Gastrocnemius medialis (tissue), 4 donors: Measurements from ENCODE around the gene HS3ST5. TPM values are rescaled to one million over a fixed set of nuclear protein-coding genes. Genes with fewer than 3 reads are reported as not detected.
A peak's percentile ranks its signal among the peaks of the same experiment; 100 is the strongest.

ENCODE experiments used
- ATAC-seq, 2 donors: fragments of 150-250 bp; one replicate each; pipeline ENCODE4 v1.9.1; 2016
- DNase-seq, 2 donors: peaks; one replicate each; pipeline ENCODE4 v3.0.0-alpha.2; 2019
- H3K27ac ChIP-seq, 4 donors: fragments of 200-600 bp; sonication (generic); 1 replicate in 1 of 4; 2 replicates in 3 of 4; pipeline ENCODE4 v1.5.1; 2016 to 2018; ENCODE audit warnings: mild to moderate bottlenecking in 2 of 4, moderate library complexity in 1 of 4
- H3K27me3 ChIP-seq, 3 donors: fragments of 200-600 bp; sonication (generic) in 2 of 3; 1 replicate in 1 of 3; 2 replicates in 2 of 3; pipeline versions ENCODE4 v1.5.1 to v1.6.0; 2016 to 2019; ENCODE audit warnings: mild to moderate bottlenecking in 1 of 3, moderate library complexity in 1 of 3
- H3K36me3 ChIP-seq, 2 donors: fragments of 200-600 bp; sonication (generic) in 1 of 2; one replicate each; pipeline ENCODE4 v1.5.1; 2017 to 2018
- H3K4me1 ChIP-seq, 2 donors: fragments of 200-600 bp; sonication (generic) in 1 of 2; one replicate each; pipeline ENCODE4 v1.5.1; 2016 to 2017; ENCODE audit warnings: mild to moderate bottlenecking in 2 of 2
- H3K4me3 ChIP-seq, 4 donors: fragments of 200-600 bp; sonication (generic) in 3 of 4; 1 replicate in 1 of 4; 2 replicates in 3 of 4; pipeline ENCODE4 v1.5.1; 2016 to 2019; ENCODE audit warnings: mild to moderate bottlenecking in 2 of 4
- H3K9me3 ChIP-seq, 3 donors: fragments of 200-600 bp; sonication (generic) in 2 of 3; 1 replicate in 1 of 3; 2 replicates in 2 of 3; pipeline ENCODE4 v1.5.1; 2016 to 2019
- POLR2A ChIP-seq, 2 donors: fragments of 450-650 bp; IDR thresholded peaks; one replicate each; pipeline ENCODE4 v1.6.1; 2017; ENCODE audit warnings: antibody characterized with exemption in 2 of 2, mild to moderate bottlenecking in 2 of 2, moderate library complexity in 2 of 2
- in situ Hi-C, 4 donors: fragments of 200-750 bp; cut with MboI; loops; one replicate each; pipeline versions ENCODE4 v1.15.0 to v1.8.0; 2017; ENCODE audit warnings: low sequenced_read_pairs in 4 of 4
- intact Hi-C: fragments of 100-400 bp; cut with DNase I; formaldehyde crosslinking; loops from one replicate; pipeline ENCODE4 v1.15.1; 2023; ENCODE audit warnings: low total_unique reads
- total RNA-seq, 4 donors: library from RNA; depleted of rRNA; stranded (reverse); fragments of >200 nt; gene quantifications; one replicate each; pipeline versions ENCODE4 v1.1.0 to v1.2.3, GENCODE V29; 2016
- TF ChIP-seq, protein P1 (sequence below), 5 experiments: fragments of 450-650 bp in 3 of 5; fragments of 200-600 bp in 2 of 5; sonication (generic) in 2 of 5; IDR thresholded peaks in 4 of 5; conservative IDR thresholded peaks in 1 of 5; 1 replicate in 4 of 5; 2 replicates in 1 of 5; pipeline ENCODE4 v1.5.1; 2016 to 2019; ENCODE audit warnings: antibody characterized with exemption in 5 of 5, mild to moderate bottlenecking in 3 of 5, moderate library complexity in 3 of 5

The HS3ST5 gene
- total RNA-seq, 4 donors from 2014 or later, result 0.13 to 0.41 TPM; not detected in 2

GRCh38 chr6:114240796-114241195 lies 102.0 kb downstream of the HS3ST5 start:
- intact Hi-C loops, result no loop called here
- Histone ChIP-seq H3K27me3 (no peaks in the 10 kb centered on the region), H3K9me3 (no peaks in the 10 kb centered on the region), H3K4me1 (no peaks in the 10 kb centered on the region), H3K36me3 (no peaks in the 10 kb centered on the region), H3K4me3 (no peak overlapping the region), H3K27ac (no peak overlapping the region)
- ATAC-seq (no peak), DNase-seq (no peak)
- TF ChIP-seq, protein P1, sequence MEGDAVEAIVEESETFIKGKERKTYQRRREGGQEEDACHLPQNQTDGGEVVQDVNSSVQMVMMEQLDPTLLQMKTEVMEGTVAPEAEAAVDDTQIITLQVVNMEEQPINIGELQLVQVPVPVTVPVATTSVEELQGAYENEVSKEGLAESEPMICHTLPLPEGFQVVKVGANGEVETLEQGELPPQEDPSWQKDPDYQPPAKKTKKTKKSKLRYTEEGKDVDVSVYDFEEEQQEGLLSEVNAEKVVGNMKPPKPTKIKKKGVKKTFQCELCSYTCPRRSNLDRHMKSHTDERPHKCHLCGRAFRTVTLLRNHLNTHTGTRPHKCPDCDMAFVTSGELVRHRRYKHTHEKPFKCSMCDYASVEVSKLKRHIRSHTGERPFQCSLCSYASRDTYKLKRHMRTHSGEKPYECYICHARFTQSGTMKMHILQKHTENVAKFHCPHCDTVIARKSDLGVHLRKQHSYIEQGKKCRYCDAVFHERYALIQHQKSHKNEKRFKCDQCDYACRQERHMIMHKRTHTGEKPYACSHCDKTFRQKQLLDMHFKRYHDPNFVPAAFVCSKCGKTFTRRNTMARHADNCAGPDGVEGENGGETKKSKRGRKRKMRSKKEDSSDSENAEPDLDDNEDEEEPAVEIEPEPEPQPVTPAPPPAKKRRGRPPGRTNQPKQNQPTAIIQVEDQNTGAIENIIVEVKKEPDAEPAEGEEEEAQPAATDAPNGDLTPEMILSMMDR (IDR thresholded peaks at IDR 0.05 in 4 of 5, conservative IDR thresholded peaks at IDR 0.05 in 1 of 5), result no peak
- TF ChIP-seq POLR2A (IDR thresholded peaks at IDR 0.05), result no peak
- in situ Hi-C loops, result no loop called here

- Histone ChIP-seq H3K36me3 (no peaks in the 10 kb centered on the region), H3K4me1 (peaks cover 4 to 8% of the 10 kb centered on the region in 2 donors), H3K27me3 (no peaks in the 10 kb centered on the region), H3K27ac (peak overlapping the region; percentile 77 to 90 (median 82)), H3K4me3 (peak overlapping the region; percentile 1 to 47 (median 36)), H3K9me3 (no peaks in the 10 kb centered on the region)
- in situ Hi-C loops (no loop called here), intact Hi-C loops (loop anchor here (10.0 kb wide), 1 partner anchor 374 kb away; the partner anchor contains the start of gene MARCKS)
- DNase-seq (no peak), ATAC-seq (peak; percentile 45 to 64)
- TF ChIP-seq, protein P1 (IDR thresholded peaks at IDR 0.05 in 4 of 5, conservative IDR thresholded peaks at IDR 0.05 in 1 of 5), result no peak
- TF ChIP-seq POLR2A (IDR thresholded peaks at IDR 0.05), result peak in 1 of 2 donors; percentile 8
Measured at GRCh38 chr6:114228675-114229074, 114.1 kb downstream of the HS3ST5 start.

- Histone ChIP-seq H3K4me1 (peaks cover 4 to 10% of the 10 kb centered on the region in 2 donors), H3K27ac (peak overlapping the region; percentile 77 to 90 (median 82)), H3K4me3 (peak overlapping the region; percentile 35 to 47 (median 36)), H3K36me3 (no peaks in the 10 kb centered on the region), H3K27me3 (no peaks in the 10 kb centered on the region), H3K9me3 (no peaks in the 10 kb centered on the region)
- ATAC-seq (peak; percentile 41 to 46), DNase-seq (no peak)
- intact Hi-C loops, result loop anchor here (10.0 kb wide), 1 partner anchor 373 kb away; the partner anchor contains the start of gene MARCKS
- in situ Hi-C loops, result no loop called here
- no peak for TF ChIP-seq POLR2A (IDR thresholded peaks at IDR 0.05)
- TF ChIP-seq, protein P1 (IDR thresholded peaks at IDR 0.05 in 4 of 5, conservative IDR thresholded peaks at IDR 0.05 in 1 of 5), result no peak
Measured at GRCh38 chr6:114227944-114228468, 114.8 kb downstream of the HS3ST5 start.

DNA sequence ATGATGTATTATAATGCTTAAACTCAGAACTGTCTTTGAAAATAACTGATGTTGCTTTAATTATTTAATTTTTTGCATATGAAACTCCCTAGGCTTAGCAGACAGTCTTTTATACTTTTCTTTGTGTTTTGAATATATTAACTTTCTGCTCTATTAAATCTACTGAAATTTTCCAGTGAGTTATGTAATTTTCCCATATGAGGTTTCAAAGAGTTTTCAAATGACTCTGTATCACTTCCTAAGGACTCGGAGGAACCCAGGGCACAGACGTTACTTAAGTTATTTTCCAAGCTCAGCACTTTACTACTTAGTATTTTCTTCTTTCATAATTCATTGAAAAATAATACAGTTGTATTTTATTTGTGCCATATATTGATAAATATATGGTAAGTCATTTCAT lies 122.6 kb downstream of the HS3ST5 start:
- no peaks in the 10 kb centered on the region for H3K9me3 ChIP-seq
- intact Hi-C loops, result loop anchor here (10.0 kb wide), 1 partner anchor 365 kb away; the partner anchor contains the start of gene MARCKS
- ATAC-seq, result peak; percentile 18 to 38
- in situ Hi-C loops, result no loop called here
- no peaks in the 10 kb centered on the region for H3K36me3 ChIP-seq
- no peak for TF ChIP-seq POLR2A (IDR thresholded peaks at IDR 0.05)
- TF ChIP-seq, protein P1 (IDR thresholded peaks at IDR 0.05 in 4 of 5, conservative IDR thresholded peaks at IDR 0.05 in 1 of 5), result no peak
- H3K27ac ChIP-seq, result peak overlapping the region; percentile 77 to 90 (median 82)
- peaks cover 0 to 28% of the 10 kb centered on the region in 2 donors for H3K4me1 ChIP-seq
- DNase-seq, result peak in 1 of 2 donors; percentile 5
- H3K4me3 ChIP-seq, result peak overlapping the region; percentile 16 to 39 (median 30)
- no peaks in the 10 kb centered on the region for H3K27me3 ChIP-seq
